ENCODE measurements around the gene PRKCQ.

PRKCQ gene

GRCh38 chr10:6603142-6604125 is 23.4 kb upstream of the PRKCQ start:
- Histone ChIP-seq H3K4me1 (ENCODE audit: insufficient read depth, low read length) (no peaks in the 10 kb centered on the region; the same call in 1 of the 2 replicates), H3K36me3 (ENCODE audit: insufficient read depth, low read length) (no peaks in the 10 kb centered on the region), H3K9me3 (ENCODE audit: control insufficient read depth, insufficient read depth, low read length) (peaks cover 4% of the 10 kb centered on the region; the same call in 1 of the 2 replicates), H3K9ac (ENCODE audit: low read depth, low read length) (no peak overlapping the region)

GRCh38 chr10:6602700-6603084 is 22.6 kb upstream of the PRKCQ start:
- Histone ChIP-seq H3K9ac (ENCODE audit: low read depth, low read length) (no peak overlapping the region), H3K4me1 (ENCODE audit: insufficient read depth, low read length) (no peaks in the 10 kb centered on the region; the same call in 1 of the 2 replicates), H3K9me3 (ENCODE audit: control insufficient read depth, insufficient read depth, low read length) (peaks cover 4% of the 10 kb centered on the region; the same call in 1 of the 2 replicates)

GRCh38 chr10:6602026-6602699 is 22.1 kb upstream of the PRKCQ start:
- Histone ChIP-seq H3K9ac (ENCODE audit: low read depth, low read length) (no peak overlapping the region), H3K36me3 (ENCODE audit: insufficient read depth, low read length) (no peaks in the 10 kb centered on the region), H3K4me1 (ENCODE audit: insufficient read depth, low read length) (no peaks in the 10 kb centered on the region; the same call in 1 of the 2 replicates)

More at GRCh38 chr10:6602700-6603084, 22.6 kb upstream of the PRKCQ start:
- H3K36me3 ChIP-seq (ENCODE audit: insufficient read depth, low read length), result no peaks in the 10 kb centered on the region

GRCh38 chr10:6601246-6601805 is 21.2 kb upstream of the PRKCQ start:
- no peaks in the 10 kb centered on the region; the same call in 1 of the 2 replicates for H3K4me1 ChIP-seq (ENCODE audit: insufficient read depth, low read length)
- no peaks in the 10 kb centered on the region for H3K36me3 ChIP-seq (ENCODE audit: insufficient read depth, low read length)
- no peak overlapping the region for H3K9ac ChIP-seq (ENCODE audit: low read depth, low read length)
- H3K9me3 ChIP-seq (ENCODE audit: control insufficient read depth, insufficient read depth, low read length), result peaks cover 4% of the 10 kb centered on the region; the same call in 1 of the 2 replicates

More at GRCh38 chr10:6602026-6602699, 22.1 kb upstream of the PRKCQ start:
- H3K9me3 ChIP-seq (ENCODE audit: control insufficient read depth, insufficient read depth, low read length), result peaks cover 4% of the 10 kb centered on the region; the same call in 1 of the 2 replicates

- Histone ChIP-seq H3K4me1 (ENCODE audit: insufficient read depth, low read length) (no peaks in the 10 kb centered on the region; the same call in 1 of the 2 replicates), H3K36me3 (ENCODE audit: insufficient read depth, low read length) (no peaks in the 10 kb centered on the region), H3K9me3 (ENCODE audit: control insufficient read depth, insufficient read depth, low read length) (peaks cover 4% of the 10 kb centered on the region; the same call in 1 of the 2 replicates), H3K9ac (ENCODE audit: low read depth, low read length) (no peak overlapping the region)
Observed at GRCh38 chr10:6600224-6600987, 20.3 kb upstream of the PRKCQ start.

GRCh38 chr10:6598679-6599078 is 18.6 kb upstream of the PRKCQ start:
- no peaks in the 10 kb centered on the region for H3K36me3 ChIP-seq (ENCODE audit: insufficient read depth, low read length)
- no peak overlapping the region for H3K9ac ChIP-seq (ENCODE audit: low read depth, low read length)
- H3K9me3 ChIP-seq (ENCODE audit: control insufficient read depth, insufficient read depth, low read length), result no peaks in the 10 kb centered on the region
- no peaks in the 10 kb centered on the region; the same call in 1 of the 2 replicates for H3K4me1 ChIP-seq (ENCODE audit: insufficient read depth, low read length)

- Histone ChIP-seq H3K36me3 (ENCODE audit: insufficient read depth, low read length) (no peaks in the 10 kb centered on the region), H3K9ac (ENCODE audit: low read depth, low read length) (no peak overlapping the region), H3K4me1 (ENCODE audit: insufficient read depth, low read length) (peaks cover 5% of the 10 kb centered on the region; the same call in 1 of the 2 replicates), H3K9me3 (ENCODE audit: control insufficient read depth, insufficient read depth, low read length) (no peaks in the 10 kb centered on the region)
Observed at GRCh38 chr10:6597478-6597877, 17.4 kb upstream of the PRKCQ start.

- H3K4me1 ChIP-seq (ENCODE audit: insufficient read depth, low read length), result 0 out of 2 replicates have a peak, but pooled peaks cover 5% of the 10 kb centered on the region
- no peak overlapping the region for H3K9ac ChIP-seq (ENCODE audit: low read depth, low read length)
- H3K36me3 ChIP-seq (ENCODE audit: insufficient read depth, low read length), result no peaks in the 10 kb centered on the region
- H3K9me3 ChIP-seq (ENCODE audit: control insufficient read depth, insufficient read depth, low read length), result no peaks in the 10 kb centered on the region
Observed at GRCh38 chr10:6595499-6595898, 15.4 kb upstream of the PRKCQ start.

GRCh38 chr10:6593241-6593671 is 13.2 kb upstream of the PRKCQ start:
- Histone ChIP-seq H3K9ac (ENCODE audit: low read depth, low read length) (no peak overlapping the region), H3K36me3 (ENCODE audit: insufficient read depth, low read length) (no peaks in the 10 kb centered on the region), H3K4me1 (ENCODE audit: insufficient read depth, low read length) (0 out of 2 replicates have a peak, but pooled peaks cover 5% of the 10 kb centered on the region), H3K9me3 (ENCODE audit: control insufficient read depth, insufficient read depth, low read length) (no peaks in the 10 kb centered on the region)

GRCh38 chr10:6592080-6592479 is 12.0 kb upstream of the PRKCQ start:
- Histone ChIP-seq H3K9me3 (ENCODE audit: control insufficient read depth, insufficient read depth, low read length) (no peaks in the 10 kb centered on the region), H3K4me1 (ENCODE audit: insufficient read depth, low read length) (0 out of 2 replicates have a peak, but pooled peaks cover 5% of the 10 kb centered on the region), H3K36me3 (ENCODE audit: insufficient read depth, low read length) (no peaks in the 10 kb centered on the region), H3K9ac (ENCODE audit: low read depth, low read length) (no peak overlapping the region)

- H3K9me3 ChIP-seq (ENCODE audit: control insufficient read depth, insufficient read depth, low read length), result no peaks in the 10 kb centered on the region
- H3K4me1 ChIP-seq (ENCODE audit: insufficient read depth, low read length), result 0 out of 2 replicates have a peak, but pooled peaks cover 5% of the 10 kb centered on the region
- no peak overlapping the region for H3K9ac ChIP-seq (ENCODE audit: low read depth, low read length)
- no peaks in the 10 kb centered on the region for H3K36me3 ChIP-seq (ENCODE audit: insufficient read depth, low read length)
Observed at GRCh38 chr10:6591668-6592067, 11.6 kb upstream of the PRKCQ start.

- Histone ChIP-seq H3K9me3 (ENCODE audit: control insufficient read depth, insufficient read depth, low read length) (no peaks in the 10 kb centered on the region), H3K4me1 (ENCODE audit: insufficient read depth, low read length) (0 out of 2 replicates have a peak, but pooled peaks cover 5% of the 10 kb centered on the region), H3K9ac (ENCODE audit: low read depth, low read length) (no peak overlapping the region), H3K36me3 (ENCODE audit: insufficient read depth, low read length) (no peaks in the 10 kb centered on the region)
Observed at GRCh38 chr10:6590100-6590499, 10.0 kb upstream of the PRKCQ start.

GRCh38 chr10:6589287-6590094 is 9.4 kb upstream of the PRKCQ start:
- 0 out of 2 replicates have a peak, but pooled peaks cover 5% of the 10 kb centered on the region for H3K4me1 ChIP-seq (ENCODE audit: insufficient read depth, low read length)
- no peak overlapping the region for H3K9ac ChIP-seq (ENCODE audit: low read depth, low read length)
- no peaks in the 10 kb centered on the region for H3K9me3 ChIP-seq (ENCODE audit: control insufficient read depth, insufficient read depth, low read length)
- no peaks in the 10 kb centered on the region for H3K36me3 ChIP-seq (ENCODE audit: insufficient read depth, low read length)

All from ES-I3 (cell line).